ENCODE data around the gene OIP5.

OIP5 gene

GRCh38 chr15:41354371-41354770 is 22.0 kb upstream of the OIP5 start:
- TF ChIP-seq CTCF (IDR thresholded peaks at IDR 0.05; ENCODE audit: low read depth, low read length, poor library complexity, severe bottlenecking) (no peak), EZH2phosphoT487 (IDR thresholded peaks at IDR 0.05; ENCODE audit: borderline replicate concordance, low read length) (no peak)
- no peaks in the 10 kb centered on the region for H3K9me2 ChIP-seq (replicated peaks; ENCODE audit: control insufficient read depth, low read length)
- peaks cover 88% of the 10 kb centered on the region for H3K36me3 ChIP-seq (ENCODE audit: control insufficient read depth, low read length)
- no peak overlapping the region for H3K4me2 ChIP-seq (ENCODE audit: low read length)
- H3K27me3 ChIP-seq (ENCODE audit: control insufficient read depth, low read length): no peaks in the 10 kb centered on the region
- H4K20me1 ChIP-seq (ENCODE audit: control insufficient read depth, insufficient read depth, low read depth, low read length): peaks cover 4% of the 10 kb centered on the region; the same call in 1 of the 2 replicates
- no peaks in the 10 kb centered on the region for H3K9me3 ChIP-seq (ENCODE audit: control insufficient read depth, insufficient read depth, low read length)
- H3K4me3 ChIP-seq (ENCODE audit: low read length): no peak overlapping the region
- H3K27ac ChIP-seq (ENCODE audit: low read depth, low read length): no peak overlapping the region
- peaks cover 10% of the 10 kb centered on the region for H3K79me2 ChIP-seq (ENCODE audit: control insufficient read depth, low read length)
- H3F3A ChIP-seq (ENCODE audit: control insufficient read depth, insufficient read depth): no peaks in the 10 kb centered on the region
- H3K4me1 ChIP-seq (ENCODE audit: control insufficient read depth, low read length): no peaks in the 10 kb centered on the region

GRCh38 chr15:41350057-41350717 is 17.8 kb upstream of the OIP5 start:
- Histone ChIP-seq H3F3A (ENCODE audit: control insufficient read depth, insufficient read depth) (no peaks in the 10 kb centered on the region), H3K9me2 (replicated peaks; ENCODE audit: control insufficient read depth, low read length) (no peaks in the 10 kb centered on the region), H3K4me1 (ENCODE audit: control insufficient read depth, low read length) (no peaks in the 10 kb centered on the region), H4K20me1 (ENCODE audit: control insufficient read depth, insufficient read depth, low read depth, low read length) (peaks cover 4% of the 10 kb centered on the region), H3K79me2 (ENCODE audit: control insufficient read depth, low read length) (peaks cover 43% of the 10 kb centered on the region), H3K36me3 (ENCODE audit: control insufficient read depth, low read length) (peaks cover 84% of the 10 kb centered on the region), H3K4me2 (ENCODE audit: low read length) (no peak overlapping the region), H3K27ac (ENCODE audit: low read depth, low read length) (no peak overlapping the region), H3K4me3 (ENCODE audit: low read length) (no peak overlapping the region), H3K27me3 (ENCODE audit: control insufficient read depth, low read length) (no peaks in the 10 kb centered on the region), H3K9me3 (ENCODE audit: control insufficient read depth, insufficient read depth, low read length) (no peaks in the 10 kb centered on the region)
- TF ChIP-seq CTCF (IDR thresholded peaks at IDR 0.05; ENCODE audit: low read depth, low read length, poor library complexity, severe bottlenecking): no peak
- no peak for TF ChIP-seq EZH2phosphoT487 (IDR thresholded peaks at IDR 0.05; ENCODE audit: borderline replicate concordance, low read length)

GRCh38 chr15:41347236-41347635 is 14.8 kb upstream of the OIP5 start:
- H3K4me3 ChIP-seq (ENCODE audit: low read length): no peak overlapping the region
- peaks cover 72% of the 10 kb centered on the region for H3K79me2 ChIP-seq (ENCODE audit: control insufficient read depth, low read length)
- H3K4me2 ChIP-seq (ENCODE audit: low read length): no peak overlapping the region
- no peaks in the 10 kb centered on the region for H3K9me2 ChIP-seq (replicated peaks; ENCODE audit: control insufficient read depth, low read length)
- no peak for TF ChIP-seq EZH2phosphoT487 (IDR thresholded peaks at IDR 0.05; ENCODE audit: borderline replicate concordance, low read length)
- TF ChIP-seq CTCF (IDR thresholded peaks at IDR 0.05; ENCODE audit: low read depth, low read length, poor library complexity, severe bottlenecking): no peak
- no peaks in the 10 kb centered on the region for H3K27me3 ChIP-seq (ENCODE audit: control insufficient read depth, low read length)
- H3K9me3 ChIP-seq (ENCODE audit: control insufficient read depth, insufficient read depth, low read length): no peaks in the 10 kb centered on the region
- peaks cover 4% of the 10 kb centered on the region for H4K20me1 ChIP-seq (ENCODE audit: control insufficient read depth, insufficient read depth, low read depth, low read length)
- H3K36me3 ChIP-seq (ENCODE audit: control insufficient read depth, low read length): peaks cover 94% of the 10 kb centered on the region
- no peak overlapping the region for H3K27ac ChIP-seq (ENCODE audit: low read depth, low read length)
- no peaks in the 10 kb centered on the region for H3K4me1 ChIP-seq (ENCODE audit: control insufficient read depth, low read length)
- H3F3A ChIP-seq (ENCODE audit: control insufficient read depth, insufficient read depth): no peaks in the 10 kb centered on the region
